Measurements from ENCODE around the gene WIF1. TPM values are rescaled to one million over a fixed set of nuclear protein-coding genes. Genes with fewer than 3 reads are reported as not detected.

WIF1 gene
- total RNA-seq, 1 donor from 2014 or later = 0.19 TPM

DNA sequence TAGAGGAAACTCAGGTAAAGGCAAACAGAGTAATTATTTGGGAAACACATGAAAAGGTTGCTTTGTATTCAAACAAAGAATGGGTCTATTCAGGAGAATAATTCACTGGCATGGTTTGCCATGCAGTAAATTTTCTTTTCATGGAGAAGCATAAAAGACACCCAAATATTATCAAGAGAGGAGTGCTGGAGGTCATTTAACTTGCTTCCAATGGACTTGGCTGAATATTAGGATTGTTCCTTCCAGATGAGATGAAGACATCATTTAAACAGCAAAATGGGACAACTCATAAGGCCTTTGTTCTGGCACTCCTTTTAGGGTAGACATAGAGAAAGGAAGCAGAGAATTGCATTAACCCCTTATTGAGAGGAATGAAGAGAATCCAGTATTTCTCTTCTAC lies 38.7 kb downstream of the WIF1 start:
- H3K4me2 ChIP-seq = peak overlapping the region; percentile 50
- H3K36me3 ChIP-seq = no peaks in the 10 kb centered on the region
- Mint-ChIP-seq H3K9me3 (no peaks in the 10 kb centered on the region), H3K36me3 (no peaks in the 10 kb centered on the region), H3K4me3 (no peak overlapping the region), H3K27me3 (ENCODE audit: insufficient read depth, low read depth) (no peaks in the 10 kb centered on the region), H3K4me1 (peaks cover 5% of the 10 kb centered on the region), H3K27ac (no peak overlapping the region)
- H4K20me1 ChIP-seq (ENCODE audit: low read depth) = no peaks in the 10 kb centered on the region
- H3K4me1 ChIP-seq = peaks cover 27% of the 10 kb centered on the region
- H3F3A ChIP-seq (ENCODE audit: low read depth) = no peaks in the 10 kb centered on the region
- no peaks in the 10 kb centered on the region for H3K27me3 ChIP-seq
- peak overlapping the region; percentile 53 for H2AFZ ChIP-seq (replicated peaks)
- no peak overlapping the region for H3K4me3 ChIP-seq
- TF ChIP-seq, protein P1, sequence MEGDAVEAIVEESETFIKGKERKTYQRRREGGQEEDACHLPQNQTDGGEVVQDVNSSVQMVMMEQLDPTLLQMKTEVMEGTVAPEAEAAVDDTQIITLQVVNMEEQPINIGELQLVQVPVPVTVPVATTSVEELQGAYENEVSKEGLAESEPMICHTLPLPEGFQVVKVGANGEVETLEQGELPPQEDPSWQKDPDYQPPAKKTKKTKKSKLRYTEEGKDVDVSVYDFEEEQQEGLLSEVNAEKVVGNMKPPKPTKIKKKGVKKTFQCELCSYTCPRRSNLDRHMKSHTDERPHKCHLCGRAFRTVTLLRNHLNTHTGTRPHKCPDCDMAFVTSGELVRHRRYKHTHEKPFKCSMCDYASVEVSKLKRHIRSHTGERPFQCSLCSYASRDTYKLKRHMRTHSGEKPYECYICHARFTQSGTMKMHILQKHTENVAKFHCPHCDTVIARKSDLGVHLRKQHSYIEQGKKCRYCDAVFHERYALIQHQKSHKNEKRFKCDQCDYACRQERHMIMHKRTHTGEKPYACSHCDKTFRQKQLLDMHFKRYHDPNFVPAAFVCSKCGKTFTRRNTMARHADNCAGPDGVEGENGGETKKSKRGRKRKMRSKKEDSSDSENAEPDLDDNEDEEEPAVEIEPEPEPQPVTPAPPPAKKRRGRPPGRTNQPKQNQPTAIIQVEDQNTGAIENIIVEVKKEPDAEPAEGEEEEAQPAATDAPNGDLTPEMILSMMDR (IDR thresholded peaks at IDR 0.05) = no peak
- no peak for TF ChIP-seq EZH2phosphoT487 (IDR thresholded peaks at IDR 0.05)
- TF ChIP-seq EZH2 (IDR thresholded peaks at IDR 0.05) = no peak
- H3K79me2 ChIP-seq (ENCODE audit: low read depth) = no peaks in the 10 kb centered on the region
- no peak overlapping the region for H3K27ac ChIP-seq
- DNase-seq (ENCODE audit: low spot score) = no peak
- H3K9me3 ChIP-seq (ENCODE audit: low read depth) = no peaks in the 10 kb centered on the region
- H3K9ac ChIP-seq = no peak overlapping the region

DNA sequence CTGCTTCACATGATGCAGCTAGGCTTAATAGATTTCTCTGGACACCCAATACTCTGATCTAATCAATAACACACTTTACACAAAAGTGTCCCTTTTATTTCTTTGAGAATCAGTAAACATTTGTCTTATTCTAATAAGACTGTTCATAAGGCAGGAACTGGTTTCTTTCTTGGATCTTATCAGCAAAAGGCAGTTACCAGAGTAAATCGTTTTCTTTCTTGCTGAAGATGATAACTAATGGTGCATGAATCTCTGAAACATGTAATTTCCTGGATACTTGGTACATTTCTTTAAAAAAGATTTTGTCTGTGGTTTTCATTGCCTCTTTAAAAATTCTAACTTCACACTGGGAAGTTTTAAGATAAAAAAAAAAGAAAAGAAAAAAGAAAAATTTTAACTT lies 39.6 kb downstream of the WIF1 start:
- no peaks in the 10 kb centered on the region for H3K9me3 Mint-ChIP-seq
- no peaks in the 10 kb centered on the region for H3K27me3 Mint-ChIP-seq (ENCODE audit: insufficient read depth, low read depth)
- H3K4me1 ChIP-seq = peaks cover 27% of the 10 kb centered on the region
- H4K20me1 ChIP-seq (ENCODE audit: low read depth) = no peaks in the 10 kb centered on the region
- H3K9ac ChIP-seq = no peak overlapping the region
- H3K27ac ChIP-seq = no peak overlapping the region
- no peak for DNase-seq (ENCODE audit: low spot score)
- no peak overlapping the region for H3K27ac Mint-ChIP-seq
- H3K4me3 ChIP-seq = no peak overlapping the region
- H3K4me3 Mint-ChIP-seq = no peak overlapping the region
- H3K27me3 ChIP-seq = no peaks in the 10 kb centered on the region
- peak overlapping the region; percentile 31 for H2AFZ ChIP-seq (replicated peaks)
- H3K9me3 ChIP-seq (ENCODE audit: low read depth) = no peaks in the 10 kb centered on the region
- no peaks in the 10 kb centered on the region for H3K79me2 ChIP-seq (ENCODE audit: low read depth)
- H3K36me3 Mint-ChIP-seq = no peaks in the 10 kb centered on the region
- peaks cover 5% of the 10 kb centered on the region for H3K4me1 Mint-ChIP-seq
- H3F3A ChIP-seq (ENCODE audit: low read depth) = no peaks in the 10 kb centered on the region
- TF ChIP-seq, protein P1 (IDR thresholded peaks at IDR 0.05) = no peak
- TF ChIP-seq EZH2 (IDR thresholded peaks at IDR 0.05) (no peak), EZH2phosphoT487 (IDR thresholded peaks at IDR 0.05) (no peak)
- no peak overlapping the region for H3K4me2 ChIP-seq
- H3K36me3 ChIP-seq = no peaks in the 10 kb centered on the region

DNA sequence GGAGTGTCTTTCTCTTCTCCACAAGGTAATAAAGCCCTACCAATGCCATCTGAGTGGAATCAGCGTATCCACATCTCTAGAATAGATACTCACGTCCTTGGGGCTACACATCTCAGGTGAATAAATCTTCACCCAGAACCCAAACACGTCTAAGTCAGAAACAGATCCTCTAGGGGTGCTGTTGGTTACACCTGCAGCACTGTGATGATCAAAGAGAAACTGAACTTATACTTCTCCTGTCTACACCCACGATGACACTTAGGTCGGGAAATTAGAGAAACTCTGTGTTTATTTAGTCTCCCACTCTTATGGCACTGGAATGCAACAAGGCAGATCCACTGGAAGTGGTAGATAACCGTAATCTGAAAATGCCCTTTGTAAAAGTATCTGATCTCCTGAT lies 46.2 kb downstream of the WIF1 start:
- no peak overlapping the region for H3K4me3 Mint-ChIP-seq
- no peaks in the 10 kb centered on the region for H3K36me3 ChIP-seq
- no peaks in the 10 kb centered on the region for H3K27me3 ChIP-seq
- H3K27ac ChIP-seq = no peak overlapping the region
- no peak overlapping the region for H3K9ac ChIP-seq
- no peak overlapping the region for H3K4me2 ChIP-seq
- peaks cover 3% of the 10 kb centered on the region for H3K4me1 ChIP-seq
- no peaks in the 10 kb centered on the region for H3K79me2 ChIP-seq (ENCODE audit: low read depth)
- no peaks in the 10 kb centered on the region for H3K9me3 ChIP-seq (ENCODE audit: low read depth)
- DNase-seq (ENCODE audit: low spot score) = no peak
- H3F3A ChIP-seq (ENCODE audit: low read depth) = no peaks in the 10 kb centered on the region
- no peaks in the 10 kb centered on the region for H3K27me3 Mint-ChIP-seq (ENCODE audit: insufficient read depth, low read depth)
- no peak overlapping the region for H2AFZ ChIP-seq (replicated peaks)
- H3K36me3 Mint-ChIP-seq = no peaks in the 10 kb centered on the region
- no peak overlapping the region for H3K27ac Mint-ChIP-seq
- H4K20me1 ChIP-seq (ENCODE audit: low read depth) = no peaks in the 10 kb centered on the region
- no peaks in the 10 kb centered on the region for H3K9me3 Mint-ChIP-seq
- TF ChIP-seq, protein P1 (IDR thresholded peaks at IDR 0.05) = peak; percentile 13
- TF ChIP-seq EZH2 (IDR thresholded peaks at IDR 0.05) (no peak), EZH2phosphoT487 (IDR thresholded peaks at IDR 0.05) (no peak)
- peaks cover 3% of the 10 kb centered on the region for H3K4me1 Mint-ChIP-seq
- no peak overlapping the region for H3K4me3 ChIP-seq
